NOMO-1 (cell line): ENCODE data around the gene RASL10A.

Source experiments
- DNase-seq, 2 experiments: peaks; one replicate each; lab custom pipeline; 2025; ENCODE audit not compliant: unreplicated experiment in 2 of 2; lab: John Stamatoyannopoulos, UW

Gene RASL10A

GRCh38 chr22:29339381-29340235 is 24.1 kb upstream of the RASL10A start:
- DNase-seq = no peak

- DNase-seq = no peak
Measured at GRCh38 chr22:29338398-29338797, 22.9 kb upstream of the RASL10A start.

GRCh38 chr22:29337631-29338284 is 22.3 kb upstream of the RASL10A start:
- DNase-seq = no peak

GRCh38 chr22:29336751-29337490 is 21.4 kb upstream of the RASL10A start:
- DNase-seq = no peak

GRCh38 chr22:29335656-29336055 is 20.2 kb upstream of the RASL10A start:
- DNase-seq = no peak

- DNase-seq = no peak
Measured at GRCh38 chr22:29334696-29335344, 19.3 kb upstream of the RASL10A start.

GRCh38 chr22:29334148-29334547 is 18.7 kb upstream of the RASL10A start:
- DNase-seq = no peak

- no peak for DNase-seq
Measured at GRCh38 chr22:29332886-29333496, 17.5 kb upstream of the RASL10A start.

GRCh38 chr22:29331658-29332300 is 16.3 kb upstream of the RASL10A start:
- no peak for DNase-seq

GRCh38 chr22:29331213-29331612 is 15.7 kb upstream of the RASL10A start:
- DNase-seq = no peak

- DNase-seq = peak; percentile 98 to 100
Measured at GRCh38 chr22:29330753-29331152, 15.3 kb upstream of the RASL10A start.

- DNase-seq = no peak
Measured at GRCh38 chr22:29330291-29330690, 14.8 kb upstream of the RASL10A start.

- no peak for DNase-seq
Measured at GRCh38 chr22:29329581-29329980, 14.1 kb upstream of the RASL10A start.

GRCh38 chr22:29328566-29329500 is 13.3 kb upstream of the RASL10A start:
- DNase-seq = no peak

GRCh38 chr22:29328055-29328454 is 12.6 kb upstream of the RASL10A start:
- no peak for DNase-seq

GRCh38 chr22:29327089-29327764 is 11.7 kb upstream of the RASL10A start:
- no peak for DNase-seq

GRCh38 chr22:29326481-29326880 is 11.0 kb upstream of the RASL10A start:
- no peak for DNase-seq

- no peak for DNase-seq
Measured at GRCh38 chr22:29325785-29326315, 10.4 kb upstream of the RASL10A start.
